Peyer's patch (tissue), 4 donors: Measurements from ENCODE around the gene METTL16.

Experiments used
- CTCF ChIP-seq, 6 experiments: fragments of 450-650 bp in 4 of 6; fragments of 200-600 bp in 2 of 6; sonication (generic) in 1 of 6; IDR thresholded peaks; one replicate each; pipeline ENCODE4 v1.5.1; 2017 to 2019; ENCODE audit warnings: antibody characterized with exemption in 6 of 6, mild to moderate bottlenecking in 3 of 6, moderate library complexity in 1 of 6
- POLR2A ChIP-seq, 2 donors: fragments of 450-650 bp; IDR thresholded peaks; one replicate each; pipeline ENCODE4 v1.5.1; 2017; ENCODE audit warnings: antibody characterized with exemption in 2 of 2, mild to moderate bottlenecking in 2 of 2, moderate library complexity in 2 of 2

GRCh38 chr17:2399572-2400473 is 111.9 kb downstream of the METTL16 start:
- TF ChIP-seq CTCF (IDR thresholded peaks at IDR 0.05) (no peak), POLR2A (IDR thresholded peaks at IDR 0.05) (peak; percentile 95 to 96)
